HG03439 (cell line): Measurements from ENCODE around the gene CFLAR.
"Not testable (repeated sequence)": the region's sequence is repeated elsewhere in the genome, so short reads cannot be mapped to it uniquely, and the experiment has no call there.

Experiments used
- ATAC-seq: cut with Tn5 transposase; IDR thresholded peaks from one replicate; pipeline ENCODE4 v1.9.1; 2021; ENCODE audit warnings: mild to moderate bottlenecking, moderate library complexity; ENCODE audit not compliant: unreplicated experiment

The CFLAR gene

GRCh38 chr2:201116115-201116958, at the start of gene CFLAR:
TSS of gene CFLAR (plus strand) at chr2:201116164. CDS start at chr2:201129866, 13,702 bp downstream.
- ATAC-seq, result peak; percentile 37

GRCh38 chr2:201070948-201071478, 45.0 kb upstream of the CFLAR start:
- ATAC-seq, result peak; percentile 25

GRCh38 chr2:201071479-201072200, 44.3 kb upstream of the CFLAR start, which contains the start of the genes HYCC2 and NDUFB3:
TSS of gene HYCC2 (minus strand) at chr2:201071671. CDS start at chr2:201024009, 47,662 bp downstream.
TSS of gene NDUFB3 (plus strand) at chr2:201072001. CDS start at chr2:201078883, 6,882 bp downstream.
- ATAC-seq, result peak; percentile 98

- ATAC-seq, result peak; percentile 2
These were observed 43.8 kb upstream of the CFLAR start for GRCh38 chr2:201072201-201072530.

DNA sequence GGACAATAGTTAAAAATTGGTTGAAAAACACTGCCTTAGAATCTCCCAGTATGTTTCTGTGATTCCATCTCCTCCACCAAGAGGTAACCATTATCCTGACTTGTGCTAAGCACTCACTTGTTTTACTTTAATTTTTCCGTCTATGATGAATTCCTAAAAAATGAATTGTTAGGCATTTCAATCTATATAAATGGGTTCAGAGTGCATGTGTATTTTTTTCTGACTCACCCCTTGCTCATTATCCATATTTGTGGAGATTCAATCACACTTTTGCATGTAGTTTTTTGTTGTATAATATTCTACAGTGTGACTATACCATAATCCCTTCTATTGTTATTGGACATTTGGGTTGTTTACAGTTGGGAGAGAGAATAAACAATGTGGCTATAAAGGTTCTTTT, 42.9 kb upstream of the CFLAR start:
- no peak for ATAC-seq

DNA sequence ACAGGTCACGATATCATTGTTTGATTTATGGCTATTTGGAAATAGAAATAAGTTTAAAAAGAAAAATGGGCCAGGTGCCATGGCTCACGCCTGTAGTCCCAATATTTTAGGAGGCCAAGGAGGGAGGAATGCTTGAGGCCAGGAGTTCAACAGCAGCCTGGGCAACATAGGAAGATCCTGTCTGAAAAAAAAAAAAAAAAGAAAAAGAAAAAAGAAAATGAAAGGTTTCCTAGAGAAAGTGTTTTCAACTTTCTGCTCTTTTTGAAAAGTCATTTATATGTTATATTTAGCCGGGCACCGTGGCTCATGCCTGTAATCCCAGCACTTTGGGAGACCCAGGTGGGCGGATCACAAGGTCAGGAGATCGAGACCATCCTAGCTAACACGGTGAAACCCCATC, 41.0 kb upstream of the CFLAR start:
- no peak for ATAC-seq

DNA sequence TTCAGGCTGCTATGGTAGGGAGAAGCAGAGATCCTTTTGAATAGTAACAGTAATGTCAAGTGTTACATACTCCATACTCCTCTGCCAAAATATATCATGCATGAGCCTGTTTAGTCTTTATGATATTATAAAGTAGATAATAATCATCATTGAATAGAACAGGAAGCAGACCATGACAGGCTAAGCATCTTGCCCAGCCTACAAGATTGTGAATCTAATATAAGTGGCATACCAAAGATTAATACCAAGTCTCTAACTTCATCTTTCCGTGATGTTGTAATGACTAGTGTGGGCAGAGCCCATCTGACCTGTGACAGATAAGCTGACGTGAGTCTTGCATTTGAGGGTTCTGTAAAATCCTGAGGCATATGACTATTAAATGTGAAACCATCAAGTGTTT, 31.1 kb upstream of the CFLAR start:
- ATAC-seq, result no peak

DNA sequence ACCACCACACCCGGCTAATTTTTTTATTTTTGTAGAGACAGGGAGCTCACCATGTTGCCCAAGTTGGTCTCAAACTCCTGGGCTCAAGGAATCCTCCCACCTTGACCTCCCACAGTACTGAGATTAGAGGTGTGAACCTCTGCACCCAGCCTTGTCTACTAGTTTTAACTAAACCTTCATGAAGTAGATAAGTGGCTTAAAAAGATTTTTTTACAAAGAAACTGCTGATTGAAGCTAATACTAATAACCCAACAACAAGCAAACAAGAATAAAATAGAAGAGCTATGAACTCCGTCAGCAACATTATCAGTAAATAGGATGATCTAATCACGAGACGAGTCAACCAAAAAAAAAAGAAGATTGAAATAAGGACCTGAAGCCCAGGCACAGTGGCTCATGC, 25.4 kb upstream of the CFLAR start:
- no peak for ATAC-seq

DNA sequence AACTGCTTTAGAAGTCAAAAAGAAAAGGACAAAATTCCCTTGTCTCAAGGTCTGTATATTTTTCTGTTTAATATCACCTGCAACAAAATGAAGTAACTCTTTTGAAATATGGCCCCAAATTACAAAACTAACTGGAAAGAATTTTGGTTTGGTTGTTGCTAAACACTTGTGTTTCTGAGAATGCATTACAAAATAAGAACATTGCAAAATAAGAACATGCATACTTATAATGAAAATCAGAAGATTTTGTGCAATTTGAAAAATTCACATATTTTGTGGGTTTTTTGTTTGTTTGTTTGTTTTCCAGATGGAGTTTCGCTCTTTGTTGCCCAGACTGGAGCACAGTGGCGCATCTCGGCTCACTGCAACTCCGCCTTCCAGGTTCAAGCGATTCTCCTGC, 22.4 kb upstream of the CFLAR start:
- ATAC-seq, result no peak

DNA sequence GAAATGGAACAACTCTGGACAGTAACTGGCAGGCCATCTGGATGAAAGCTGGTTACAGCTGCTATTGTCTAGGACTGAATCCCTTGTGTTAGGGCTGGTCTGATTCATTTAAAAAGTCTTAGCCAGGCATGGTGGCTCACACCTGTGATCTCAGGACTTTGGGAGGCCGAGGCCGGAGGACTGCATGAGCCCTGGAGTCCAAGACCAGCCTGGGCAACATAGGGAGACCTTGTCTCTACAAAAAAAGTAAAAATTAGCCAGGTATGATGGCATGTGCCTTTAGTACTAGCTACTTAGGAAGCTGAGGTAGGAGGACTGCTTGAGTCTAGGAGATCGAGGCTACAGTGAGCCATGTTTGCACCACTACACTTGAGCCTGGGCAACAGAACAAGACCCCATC, 15.5 kb upstream of the CFLAR start:
- no peak for ATAC-seq

GRCh38 chr2:201105759-201106158, 10.2 kb upstream of the CFLAR start:
- no peak for ATAC-seq

DNA sequence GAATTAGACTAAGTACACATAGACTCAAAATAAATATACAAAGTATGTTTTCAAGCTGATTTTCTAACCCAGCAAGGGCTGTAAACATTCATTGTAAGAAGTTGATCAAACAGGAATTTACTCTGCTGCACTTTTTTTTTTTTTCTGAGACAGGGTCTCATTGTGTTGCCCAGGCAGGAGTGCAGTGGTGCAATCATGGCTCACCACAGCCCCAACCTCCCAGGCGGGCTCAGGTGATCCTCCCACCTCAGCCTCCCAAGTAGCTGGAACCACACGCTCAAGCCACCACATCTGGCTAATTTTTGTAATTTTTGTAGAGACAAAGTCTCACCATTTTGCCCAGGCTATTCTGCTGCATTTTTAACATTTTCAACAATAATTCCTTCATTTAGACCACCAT, 8.3 kb upstream of the CFLAR start:
- no peak for ATAC-seq

- no peak for ATAC-seq
These were observed 7.6 kb upstream of the CFLAR start for GRCh38 chr2:201108341-201108740.

DNA sequence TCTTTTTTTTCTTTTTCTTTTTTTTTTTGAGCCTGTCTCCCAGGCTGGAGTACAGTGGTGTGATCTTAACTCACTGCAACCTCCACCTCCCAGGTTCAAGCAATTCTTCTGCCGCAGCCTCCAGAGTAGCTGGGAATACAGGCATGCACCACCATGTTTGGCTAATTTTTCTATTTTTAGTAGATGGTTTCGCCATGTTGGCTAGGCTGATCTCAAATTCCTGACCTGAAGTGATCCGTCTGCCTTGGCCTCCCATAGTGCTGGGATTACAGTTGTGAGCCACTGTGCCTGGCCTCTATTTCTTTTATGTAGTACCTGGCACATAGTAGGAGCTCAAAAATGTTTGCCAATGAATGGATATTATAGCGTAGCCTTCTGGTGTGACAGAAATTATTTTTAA, 6.8 kb upstream of the CFLAR start:
- ATAC-seq, result no peak

GRCh38 chr2:201110615-201111014, 5.3 kb upstream of the CFLAR start:
- ATAC-seq, result no peak

DNA sequence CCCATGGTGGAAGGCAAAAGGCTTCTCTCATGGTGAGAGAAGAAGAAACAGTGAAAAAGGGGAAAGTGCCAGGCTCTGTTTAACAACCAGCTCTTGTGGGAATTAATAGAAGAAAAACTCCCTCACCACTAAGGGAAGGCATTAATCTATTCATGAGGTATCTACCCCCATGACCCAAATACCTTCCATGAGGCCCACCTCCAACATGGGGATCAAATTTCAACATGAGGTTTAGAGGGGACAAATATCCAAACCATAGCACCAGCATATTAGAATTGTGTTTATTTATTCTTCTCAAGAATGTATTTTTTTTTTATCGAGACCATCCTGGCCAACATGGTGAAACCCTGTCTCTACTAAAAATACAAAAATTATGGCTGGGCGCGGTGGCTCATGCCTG, 4.9 kb upstream of the CFLAR start:
- no peak for ATAC-seq

- no peak for ATAC-seq
These were observed 1.6 kb upstream of the CFLAR start for GRCh38 chr2:201114350-201114749.

DNA sequence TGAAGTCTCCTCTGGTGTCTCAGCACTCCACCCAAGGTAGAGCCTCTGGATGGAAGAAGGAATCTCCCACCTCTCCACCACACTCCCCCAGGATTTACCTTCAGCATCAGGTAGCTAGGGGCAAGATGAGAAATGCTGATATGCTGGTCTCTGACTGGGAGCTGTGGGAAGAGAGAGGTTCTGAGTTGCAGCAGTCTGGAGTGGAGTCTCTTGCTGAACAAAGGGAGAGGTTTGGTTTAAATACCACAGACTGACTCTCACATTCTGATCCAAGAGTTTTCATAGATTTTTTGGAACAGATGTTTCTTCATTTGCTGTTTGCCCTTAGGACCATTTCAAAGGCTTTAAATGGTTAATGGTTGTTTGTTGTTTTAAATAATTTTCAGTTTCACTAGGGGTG, 1.1 kb upstream of the CFLAR start:
- no peak for ATAC-seq

DNA sequence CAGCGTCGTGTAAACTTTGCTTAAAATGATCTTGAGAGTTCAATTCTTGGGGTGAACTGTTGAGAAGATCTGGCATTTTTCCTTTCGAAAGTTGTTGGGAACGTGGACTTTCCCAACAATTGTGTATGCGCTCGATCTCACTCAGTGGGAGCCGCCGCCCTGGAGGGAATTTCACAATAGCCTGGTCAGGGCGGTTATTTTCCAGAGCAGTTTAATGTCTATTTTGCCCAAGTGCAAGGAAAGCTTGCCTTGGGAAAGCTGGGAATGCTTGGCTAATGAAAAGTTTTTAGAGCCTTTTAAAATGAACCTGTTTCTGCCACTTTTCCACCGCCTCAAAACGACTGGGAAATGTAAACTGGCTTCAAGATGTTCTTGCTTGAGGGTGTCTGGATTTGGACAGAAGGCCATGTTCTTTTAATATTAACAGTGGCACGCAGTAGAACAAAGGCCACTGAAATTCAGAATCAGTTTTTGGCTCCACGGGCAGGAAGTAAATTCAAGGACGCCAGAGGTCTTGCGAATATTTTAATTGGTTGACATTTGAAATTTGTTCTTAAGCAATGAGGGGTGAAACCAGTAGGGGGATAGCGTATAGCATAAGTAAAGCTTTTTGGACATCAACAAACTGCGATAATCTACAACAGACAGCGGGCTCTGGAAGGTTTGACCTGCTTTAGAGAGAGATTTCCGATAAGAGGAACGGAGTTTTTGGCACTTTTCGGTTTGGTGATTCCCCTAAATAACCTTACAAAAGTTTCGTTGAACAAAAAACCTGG, 1.2 kb downstream of the CFLAR start:
- no peak for ATAC-seq

GRCh38 chr2:201117735-201118094, 1.8 kb downstream of the CFLAR start:
- ATAC-seq, result not testable (repeated sequence)
